Diencephalon (tissue), 1 donor: Measurements from ENCODE around the gene HSH2D. TPM values are rescaled to one million over a fixed set of nuclear protein-coding genes. Genes with fewer than 3 reads are reported as not detected.

Source experiments
- small RNA-seq: library from RNA; depleted of rRNA; stranded (forward); fragments of <200 nt; gene quantifications from one replicate; pipeline ENCODE3, GENCODE V24; 2014
- total RNA-seq: library from RNA; depleted of rRNA; stranded (reverse); fragments of >200 nt; gene quantifications from one replicate; pipeline ENCODE4 v1.2.3, GENCODE V29; 2014

HSH2D gene, protein sequence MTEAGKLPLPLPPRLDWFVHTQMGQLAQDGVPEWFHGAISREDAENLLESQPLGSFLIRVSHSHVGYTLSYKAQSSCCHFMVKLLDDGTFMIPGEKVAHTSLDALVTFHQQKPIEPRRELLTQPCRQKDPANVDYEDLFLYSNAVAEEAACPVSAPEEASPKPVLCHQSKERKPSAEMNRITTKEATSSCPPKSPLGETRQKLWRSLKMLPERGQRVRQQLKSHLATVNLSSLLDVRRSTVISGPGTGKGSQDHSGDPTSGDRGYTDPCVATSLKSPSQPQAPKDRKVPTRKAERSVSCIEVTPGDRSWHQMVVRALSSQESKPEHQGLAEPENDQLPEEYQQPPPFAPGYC
- not detected for total RNA-seq

DNA sequence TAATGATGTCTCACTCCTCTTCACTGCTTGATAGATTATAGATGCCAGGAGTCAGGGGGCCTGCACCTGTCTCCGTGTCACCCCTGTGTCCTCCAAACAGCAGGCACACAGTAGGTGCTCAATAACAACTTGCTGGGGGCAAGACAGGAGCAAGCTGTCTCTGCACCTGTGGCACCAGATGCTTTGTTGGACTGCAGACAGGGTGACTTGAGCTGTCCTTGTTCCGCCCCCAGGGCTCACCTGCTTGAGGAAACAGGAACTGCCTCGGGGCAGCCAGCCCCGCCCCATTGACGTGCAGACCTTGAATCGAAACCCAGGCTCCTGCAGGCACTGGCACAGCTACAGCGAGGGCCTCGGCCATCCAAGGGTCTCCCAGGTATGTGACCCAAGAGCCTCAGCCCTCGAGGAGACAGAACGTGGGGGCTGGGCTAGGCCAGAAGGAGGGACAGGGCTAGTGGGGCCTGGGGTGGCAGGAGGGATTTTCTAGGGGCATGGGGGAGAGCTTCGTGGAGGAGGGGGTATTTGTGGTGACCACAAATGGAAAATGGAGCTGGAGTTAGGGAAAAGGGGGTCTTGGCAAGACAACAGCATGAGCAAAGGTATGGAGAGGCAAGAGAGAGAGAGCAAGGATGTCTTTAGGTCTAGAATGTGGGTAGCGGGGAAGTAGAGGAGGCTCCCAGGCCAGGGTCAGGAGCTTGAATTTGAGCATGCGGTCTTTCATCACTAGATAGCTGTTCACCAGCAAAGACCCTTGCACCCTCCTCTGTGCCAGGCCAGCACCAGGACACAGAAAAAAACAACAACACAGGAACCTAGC is at the start of gene HSH2D:
HSH2D (plus strand) TSS at position 287 of the 817 bp plus-strand sequence. CDS start 5,066 bp downstream, outside the sequence.

DNA sequence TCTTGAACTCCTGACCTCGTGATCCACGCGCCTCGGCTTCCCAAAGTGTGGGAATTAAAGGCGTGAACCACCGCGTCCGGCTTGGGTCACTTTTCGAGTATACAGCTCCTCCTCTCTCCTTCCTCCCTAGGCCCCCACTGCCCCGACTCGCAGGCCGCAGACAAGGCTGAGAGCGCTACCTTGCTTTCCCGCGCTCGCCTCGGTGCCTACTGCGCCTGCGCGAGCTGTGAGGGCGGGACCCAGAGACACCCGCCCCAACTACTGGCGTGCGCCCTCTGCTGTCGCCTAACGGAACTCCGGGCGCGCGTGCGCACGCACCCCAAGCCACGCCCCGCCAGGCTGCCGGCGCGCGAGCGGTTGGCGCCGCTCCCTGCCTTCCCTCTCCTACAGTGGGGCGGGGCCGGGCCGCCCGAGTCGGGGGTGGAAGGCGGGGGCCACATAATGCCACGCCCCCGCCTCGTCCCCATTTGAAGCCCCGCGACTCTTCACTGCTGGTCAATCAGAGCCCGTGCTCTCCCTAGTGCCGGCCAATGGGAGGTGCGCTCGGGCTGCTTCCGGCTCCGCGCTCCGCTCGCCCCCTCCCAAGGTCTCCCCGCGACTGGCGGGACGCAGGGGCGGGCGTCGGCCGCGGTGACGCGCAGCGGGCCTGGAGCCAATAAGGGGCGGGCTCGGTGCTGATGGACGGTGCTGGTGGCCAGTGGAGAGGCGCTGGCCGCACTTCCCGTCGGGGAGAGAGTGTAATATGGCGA is 32.2 kb upstream of the HSH2D start, which contains the start of gene RAB8A:
RAB8A (plus strand) TSS at position 730 of the 749 bp plus-strand sequence; CDS start at position 743, 13 bp downstream.

DNA sequence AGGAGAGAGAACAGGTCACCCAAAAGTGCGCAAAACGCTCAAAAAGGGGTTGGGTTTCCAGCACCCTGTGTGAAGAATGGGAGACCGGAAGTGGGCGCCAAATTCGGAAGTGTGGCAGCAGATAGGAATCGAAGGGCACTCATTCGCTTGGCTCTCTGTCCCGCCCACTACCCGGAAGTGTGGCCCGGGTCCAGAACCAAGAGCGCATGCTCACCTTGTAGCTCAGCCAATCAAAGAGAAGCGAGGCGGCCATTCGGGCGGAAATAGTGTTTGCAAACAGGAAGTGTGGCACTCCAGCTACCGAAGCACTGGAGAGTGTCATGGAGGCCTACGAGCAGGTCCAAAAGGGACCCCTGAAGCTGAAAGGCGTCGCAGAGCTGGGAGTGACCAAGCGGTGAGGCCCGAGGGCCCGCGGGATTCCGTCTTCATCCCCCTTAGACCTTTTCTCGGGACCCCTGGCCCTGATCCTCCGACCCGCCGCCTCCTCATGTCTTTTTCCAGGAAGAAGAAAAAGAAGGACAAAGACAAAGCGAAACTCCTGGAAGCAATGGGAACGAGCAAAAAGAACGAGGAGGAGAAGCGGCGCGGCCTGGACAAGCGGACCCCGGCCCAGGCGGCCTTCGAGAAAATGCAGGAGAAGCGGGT is 41.8 kb downstream of the HSH2D start, which contains the start of gene FAM32A:
FAM32A (plus strand) TSS at position 288 of the 645 bp plus-strand sequence; CDS start at position 321, 33 bp downstream.

DNA sequence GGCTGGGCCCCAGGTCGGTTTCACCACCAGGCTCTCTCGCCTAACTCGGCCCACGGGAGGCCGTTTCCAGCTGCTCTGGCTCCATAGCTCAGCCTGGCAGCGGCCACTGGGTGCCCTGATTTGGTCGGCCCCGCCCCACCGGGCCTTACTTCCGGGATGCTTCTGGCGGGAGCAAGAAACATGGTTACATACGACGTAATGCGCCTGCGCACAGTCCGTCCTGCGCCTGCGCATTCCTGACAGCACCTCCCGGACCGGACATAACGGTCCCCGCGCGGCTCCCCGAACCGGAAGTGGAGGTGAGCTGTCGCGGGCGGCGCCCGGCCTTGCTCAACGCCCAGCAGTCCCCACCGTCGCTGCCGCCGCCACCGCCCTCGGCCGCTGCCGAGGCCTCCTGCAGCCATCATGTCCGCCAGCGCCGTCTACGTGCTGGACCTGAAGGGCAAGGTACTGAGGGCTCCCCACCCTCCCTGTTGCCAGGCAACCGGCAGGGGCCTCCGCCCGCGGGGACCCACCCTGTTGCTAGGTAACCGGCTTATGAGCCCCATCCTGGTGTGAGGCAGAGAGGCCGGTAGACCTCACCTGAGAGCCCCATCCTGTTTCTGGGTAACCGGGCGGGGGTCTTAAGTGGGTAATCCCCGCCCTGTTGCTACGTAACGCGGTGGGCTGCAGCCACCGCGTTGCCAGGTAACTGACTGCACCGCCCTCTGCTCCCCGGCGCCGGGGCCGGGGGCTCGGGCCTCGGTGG is 54.3 kb downstream of the HSH2D start, which contains the start of gene AP1M1:
AP1M1 (plus strand) TSS at position 290 of the 748 bp plus-strand sequence; CDS start at position 406, 116 bp downstream.

Small RNAs within 50 kb of the gene (small RNA-seq; reads per million reads assigned to genes)
- gene RF00017 = not detected

Other genes starting within 250 kb of the HSH2D start
- not detected for gene CYP4F2, start 245.6 kb upstream of the HSH2D start, total RNA-seq
- 0.23 TPM for gene CYP4F11, start 209.2 kb upstream of the HSH2D start, total RNA-seq
- not detected for gene OR10H4, start 194.7 kb upstream of the HSH2D start, total RNA-seq
- 106 TPM for gene TPM4, start 67.2 kb upstream of the HSH2D start, total RNA-seq
- gene RAB8A, start 31.8 kb upstream of the HSH2D start, total RNA-seq = 42.2 TPM
- gene CIB3, start 29.8 kb downstream of the HSH2D start, total RNA-seq = not detected
- 105 TPM for gene FAM32A, start 41.7 kb downstream of the HSH2D start, total RNA-seq
- gene AP1M1, start 54.2 kb downstream of the HSH2D start, total RNA-seq = 40.8 TPM
- 3.9 TPM for gene KLF2, start 181.1 kb downstream of the HSH2D start, total RNA-seq